ENCODE data around the gene MARCHF2.

MARCHF2 gene

DNA sequence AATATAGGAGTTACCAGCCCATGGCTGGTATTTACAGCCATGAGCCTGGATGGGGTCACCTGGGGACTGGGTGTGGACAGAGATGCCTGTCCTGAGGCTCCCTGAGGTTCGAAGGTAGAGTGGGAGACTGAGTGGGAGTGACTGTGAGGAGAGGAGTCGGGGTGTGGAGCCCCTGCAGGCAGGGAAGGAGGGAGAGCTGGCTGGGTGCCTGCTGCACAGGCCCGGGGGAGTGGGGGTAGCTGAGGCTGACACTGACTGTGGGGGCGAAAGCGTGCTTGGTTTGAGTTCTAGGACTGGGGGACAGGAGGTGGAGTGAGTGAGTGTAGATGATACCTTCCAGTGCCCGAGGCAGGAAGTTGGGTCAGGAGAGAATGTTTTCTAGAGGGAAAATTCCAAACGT, 15.8 kb upstream of the MARCHF2 start:
- no peak for TF ChIP-seq CTCF (IDR thresholded peaks at IDR 0.05; ENCODE audit: low read depth, low read length)
- no peak for DNase-seq (ENCODE audit: low read depth in 2 of 2)
- no peak overlapping the region for H3K4me3 ChIP-seq (replicated peaks in 1 of 2; ENCODE audit: low read depth in 2 of 2, low read length in 2 of 2)

GRCh38 chr19:8397746-8398310, 15.3 kb upstream of the MARCHF2 start:
- DNase-seq (ENCODE audit: low read depth in 2 of 2), result no peak
- H3K4me3 ChIP-seq (replicated peaks in 1 of 2; ENCODE audit: low read depth in 2 of 2, low read length in 2 of 2), result no peak overlapping the region
- TF ChIP-seq CTCF (IDR thresholded peaks at IDR 0.05; ENCODE audit: low read depth, low read length), result no peak

GRCh38 chr19:8398311-8398771, 14.8 kb upstream of the MARCHF2 start:
- TF ChIP-seq CTCF (IDR thresholded peaks at IDR 0.05; ENCODE audit: low read depth, low read length), result no peak
- no peak for DNase-seq (ENCODE audit: low read depth in 2 of 2)
- H3K4me3 ChIP-seq (replicated peaks in 1 of 2; ENCODE audit: low read depth in 2 of 2, low read length in 2 of 2), result no peak overlapping the region

DNA sequence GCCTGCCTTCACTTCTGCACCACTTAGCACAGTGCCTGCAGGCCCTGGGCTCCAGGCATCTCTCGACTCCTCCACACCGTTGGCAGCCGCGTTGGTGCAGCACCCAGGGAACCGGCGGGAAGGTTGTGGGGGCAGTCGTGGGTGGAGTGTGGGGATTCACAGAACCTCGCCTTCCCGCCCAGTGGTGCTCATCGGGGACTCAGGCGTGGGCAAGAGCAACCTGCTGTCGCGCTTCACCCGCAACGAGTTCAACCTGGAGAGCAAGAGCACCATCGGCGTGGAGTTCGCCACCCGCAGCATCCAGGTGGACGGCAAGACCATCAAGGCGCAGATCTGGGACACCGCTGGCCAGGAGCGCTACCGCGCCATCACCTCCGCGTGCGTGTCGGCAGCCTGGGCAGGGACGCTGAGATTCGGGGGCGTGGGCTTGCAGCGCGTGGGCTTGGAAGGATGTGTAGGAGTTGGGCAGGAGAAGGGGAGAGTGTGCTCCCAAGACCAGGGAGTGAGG, 13.4 kb upstream of the MARCHF2 start:
- no peak for TF ChIP-seq CTCF (IDR thresholded peaks at IDR 0.05; ENCODE audit: low read depth, low read length)
- no peak overlapping the region for H3K4me3 ChIP-seq (replicated peaks in 1 of 2; ENCODE audit: low read depth in 2 of 2, low read length in 2 of 2)
- no peak for DNase-seq (ENCODE audit: low read depth in 2 of 2)

DNA sequence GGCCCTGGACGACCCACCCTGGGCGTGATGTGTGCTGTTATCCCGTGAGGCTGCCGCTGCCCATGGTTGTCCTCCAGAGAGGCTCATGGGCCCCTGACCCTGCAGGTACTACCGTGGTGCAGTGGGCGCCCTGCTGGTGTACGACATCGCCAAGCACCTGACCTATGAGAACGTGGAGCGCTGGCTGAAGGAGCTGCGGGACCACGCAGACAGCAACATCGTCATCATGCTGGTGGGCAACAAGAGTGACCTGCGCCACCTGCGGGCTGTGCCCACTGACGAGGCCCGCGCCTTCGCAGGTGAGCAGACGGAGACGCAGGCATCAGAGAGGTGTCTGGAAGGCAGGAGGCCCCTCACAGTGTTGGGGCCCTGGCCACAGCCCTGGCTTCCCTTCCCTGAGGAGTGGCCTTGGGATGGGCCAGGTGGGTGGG, 11.1 kb upstream of the MARCHF2 start:
- no peak for DNase-seq (ENCODE audit: low read depth in 2 of 2)
- no peak for TF ChIP-seq CTCF (IDR thresholded peaks at IDR 0.05; ENCODE audit: low read depth, low read length)

GRCh38 chr19:8403098-8403819, 9.8 kb upstream of the MARCHF2 start:
- DNase-seq (ENCODE audit: low read depth in 2 of 2), result no peak
- TF ChIP-seq CTCF (IDR thresholded peaks at IDR 0.05; ENCODE audit: low read depth, low read length), result no peak
- H3K4me3 ChIP-seq (replicated peaks in 1 of 2; ENCODE audit: low read depth in 2 of 2, low read length in 2 of 2), result no peak overlapping the region

More for the DNA sequence above, 11.1 kb upstream of the MARCHF2 start:
- H3K4me3 ChIP-seq (replicated peaks in 1 of 2; ENCODE audit: low read depth in 2 of 2, low read length in 2 of 2), result no peak overlapping the region
